HepG2 (cell line): Measurements from ENCODE around the gene PEAK1. TPM values are rescaled to one million over a fixed set of nuclear protein-coding genes. Genes with fewer than 3 reads are reported as not detected.
"Not testable (repeated sequence)": the region's sequence is repeated elsewhere in the genome, so short reads cannot be mapped to it uniquely, and the experiment has no call there.

Source experiments
- ATAC-seq: fragments of 200-7000 bp; cut with Tn5 transposase; 3 replicates; pipeline ENCODE4 v1.9.1; 2020; ENCODE audit warnings: mild to moderate bottlenecking, moderate library complexity
- BruUV-seq: library from RNA; stranded (reverse); fragments of 400-500 nt; replicated peaks from 2 replicates; lab custom pipeline; 2021; lab: Mats Ljungman, UMichigan
- CTCF ChIA-PET: fragments of 300-600 bp; formaldehyde crosslinking; extraction: SDS; loops from one replicate; lab custom pipeline; 2021; ENCODE audit warnings: low total read pairs, inconsistent platforms, low intra/inter-chr PET ratio; lab: Yijun Ruan, JAX
- POLR2A ChIA-PET: fragments of 350-600 bp; sonication (Branson Sonifier 250); formaldehyde crosslinking; loops from one replicate; lab custom pipeline; 2020; ENCODE audit warnings: antibody characterized with exemption, inconsistent platforms; lab: Yijun Ruan, JAX
- DNase-seq: peaks from one replicate; pipeline ENCODE4 v3.0.0-alpha.2; 2015; ENCODE audit warnings: low spot score
- FAIRE-seq: peaks from 3 replicates; lab custom pipeline; 2011; peaks lifted over from hg19 to GRCh38; lab: Jason Lieb, UNC
- H2AFZ ChIP-seq: one replicate; pipeline ENCODE4 v1.6.1; 2011; ENCODE audit warnings: low read length, inconsistent platforms
- H3K27ac ChIP-seq: fragments of 300-600 bp; 3 replicates; pipeline ENCODE4 v1.8.0; 2011; ENCODE audit warnings: mixed run types, mild to moderate bottlenecking, mixed read lengths, low read length, inconsistent platforms; ENCODE audit not compliant: insufficient read depth; ENCODE audit errors: extremely low read length
- H3K27me3 ChIP-seq, 2 experiments: fragments of 200-600 bp in 1 of 2; 2 replicates in 1 of 2; 3 replicates in 1 of 2; pipeline versions ENCODE4 v1.6.0 to v1.8.0; 2011; ENCODE audit warnings: low read length in 2 of 2, mild to moderate bottlenecking in 2 of 2, moderate library complexity in 2 of 2, inconsistent platforms in 1 of 2; ENCODE audit not compliant: insufficient read depth in 2 of 2, control insufficient read depth in 1 of 2
- H3K36me3 ChIP-seq, 2 experiments: fragments of 200-600 bp in 1 of 2; replicated peaks in 1 of 2; 2 replicates in 1 of 2; 3 replicates in 1 of 2; pipeline versions ENCODE4 v1.5.1 to v1.8.0; 2011; ENCODE audit warnings: low read length in 2 of 2, inconsistent platforms in 1 of 2; ENCODE audit not compliant: insufficient read depth in 2 of 2, control insufficient read depth in 1 of 2
- H3K4me1 ChIP-seq: 2 replicates; pipeline ENCODE4 v1.5.1; 2012; ENCODE audit warnings: low read length, inconsistent platforms; ENCODE audit not compliant: insufficient read depth
- H3K4me2 ChIP-seq: 2 replicates; pipeline ENCODE4 v1.6.0; 2011; ENCODE audit warnings: low read depth, low read length, inconsistent platforms
- H3K4me3 ChIP-seq, 3 experiments: fragments of 200-600 bp in 1 of 3; sonication (generic), shearing (Covaris generic) in 1 of 3; replicated peaks in 1 of 3; 2 replicates each; pipeline ENCODE4 v1.5.1; 2011 to 2016; ENCODE audit warnings: low read length in 3 of 3, inconsistent platforms in 2 of 3, low read depth in 2 of 3, mild to moderate bottlenecking in 2 of 3, control low read depth in 1 of 3, mixed read lengths in 1 of 3; ENCODE audit not compliant: insufficient read depth in 1 of 3
- H3K79me2 ChIP-seq: one replicate; pipeline ENCODE4 v1.6.1; 2011; ENCODE audit warnings: low read length, inconsistent platforms; ENCODE audit not compliant: insufficient read depth
- H3K9ac ChIP-seq: 2 replicates; pipeline ENCODE4 v1.6.0; 2011; ENCODE audit warnings: mild to moderate bottlenecking, low read depth, low read length, inconsistent platforms; ENCODE audit not compliant: insufficient read depth
- H3K9me3 ChIP-seq: 2 replicates; pipeline ENCODE4 v1.5.1; 2012; ENCODE audit warnings: mild to moderate bottlenecking, low read length
- H4K20me1 ChIP-seq: 2 replicates; pipeline ENCODE4 v1.6.0; 2011; ENCODE audit warnings: inconsistent platforms, mild to moderate bottlenecking, low read length, moderate library complexity; ENCODE audit not compliant: insufficient read depth
- ZNF160 ChIP-seq: sonication (generic); formaldehyde crosslinking; IDR thresholded peaks from 2 replicates; pipeline ENCODE4 v1.8.0; 2022; ENCODE audit warnings: mild to moderate bottlenecking, inconsistent platforms, missing genetic modification reagents
- ZNF20 ChIP-seq: sonication (generic); formaldehyde crosslinking; IDR thresholded peaks from 2 replicates; pipeline ENCODE4 v1.4.0; 2020; ENCODE audit warnings: mild to moderate bottlenecking, moderate library complexity, missing genetic modification reagents
- ZNF512B ChIP-seq: sonication (generic); formaldehyde crosslinking; IDR thresholded peaks from 2 replicates; pipeline ENCODE4 v1.5.1; 2020; ENCODE audit warnings: missing genetic modification reagents, mild to moderate bottlenecking, borderline replicate concordance
- WGBS: methylation state at CpG from one replicate; pipeline ENCODE4 v1.1.6; 2017; ENCODE audit warnings: low lambda C conversion rate; 5-methylcytosine and 5-hydroxymethylcytosine counted together
- in situ Hi-C: cut with HindIII; loops from 2 replicates; pipeline ENCODE4 v1.10.0; 2017; ENCODE audit warnings: low pct_unique_long_range_greater_than_20kb; ENCODE audit not compliant: extremely low pct_ligation_motif_present
- intact Hi-C: fragments of 100-400 bp; cut with micrococcal nuclease; formaldehyde crosslinking; loops from one replicate; pipeline ENCODE4 v1.10.0; 2022; ENCODE audit not compliant: unreplicated experiment
- polyA plus RNA-seq, 8 experiments: library from polyadenylated mRNA; depleted of rRNA in 3 of 8; stranded (reverse) in 7 of 8; unstranded in 1 of 8; fragments of >200 nt; fragmentation: Illumina TruSeq in 4 of 8; extraction: Trizol in 4 of 8; gene quantifications; 2 replicates each; pipeline versions ENCODE4 v1.2.1 to v1.2.3, GENCODE V29; 2011 to 2016; ENCODE audit warnings: low read depth in 4 of 8, missing spikeins in 1 of 8, mixed read lengths in 1 of 8; ENCODE audit not compliant: insufficient read depth in 1 of 8
- total RNA-seq, 5 experiments: library from RNA; depleted of rRNA; stranded (reverse); fragments of >200 nt; fragmentation: Illumina TruSeq; extraction: Trizol; gene quantifications; 2 replicates each; pipeline ENCODE4 v1.2.3, GENCODE V29; 2016; ENCODE audit warnings: low read depth in 1 of 5

PEAK1 gene
- total and polyA plus RNA-seq, 2 of the 13 experiments (the other 11 are each of a cell fraction or from before 2014, with no cell fraction given): 6.0 to 6.6 TPM

GRCh38 chr15:77178411-77178810, 241.5 kb downstream of the PEAK1 start:
- Histone ChIP-seq H3K4me3 (no peak overlapping the region), H3K36me3 (peaks cover 3 to 8% of the 10 kb centered on the region in 2 experiments; a peak in 2 of 5 replicates), H2AFZ (no peak overlapping the region), H3K4me1 (peaks cover 11% of the 10 kb centered on the region), H3K9me3 (no peaks in the 10 kb centered on the region), H3K9ac (no peak overlapping the region), H3K27ac (no peak overlapping the region), H3K79me2 (no peaks in the 10 kb centered on the region), H4K20me1 (no peaks in the 10 kb centered on the region), H3K27me3 (no peaks in the 10 kb centered on the region), H3K4me2 (no peak overlapping the region)
- ChIA-PET POLR2A (no interaction called here), CTCF (no interaction called here)
- FAIRE-seq (no peak), DNase-seq (no peak), ATAC-seq (no peak)
- in situ Hi-C loops (no loop called here), intact Hi-C loops (no loop called here)
- TF ChIP-seq ZNF20: no peak
- no peak for TF ChIP-seq ZNF512B (CRISPR knock-in tag)
- TF ChIP-seq ZNF160: no peak
- no TSS peak for BruUV-seq

GRCh38 chr15:77176148-77176547, 243.8 kb downstream of the PEAK1 start:
- H4K20me1 ChIP-seq, H3K9me3 ChIP-seq, H3K9ac ChIP-seq, H3K27me3 ChIP-seq, POLR2A ChIA-PET, ATAC-seq, DNase-seq, H3K79me2 ChIP-seq, H2AFZ ChIP-seq, intact Hi-C loops, in situ Hi-C loops, H3K27ac ChIP-seq, CTCF ChIA-PET, H3K4me3 ChIP-seq, BruUV-seq, FAIRE-seq, H3K36me3 ChIP-seq, H3K4me2 ChIP-seq: not testable (repeated sequence)
- 92% methylated on average over 1 of the region's 1 CpG for WGBS
- H3K4me1 ChIP-seq: peaks cover 23% of the 10 kb centered on the region
